CD14-positive monocyte (primary cell): ENCODE results near the gene HS6ST3. TPM values are rescaled to one million over a fixed set of nuclear protein-coding genes. Genes with fewer than 3 reads are reported as not detected.

Experiments
- DNase-seq, 3 donors: peaks; one replicate each; pipeline ENCODE4 v3.0.0-alpha.2; 2011 to 2022
- H2AFZ ChIP-seq: 2 replicates; pipeline ENCODE4 v1.6.0; 2012; ENCODE audit warnings: mild to moderate bottlenecking, low read depth, low read length, inconsistent platforms; ENCODE audit not compliant: insufficient read depth, poor library complexity, severe bottlenecking
- H3K27ac ChIP-seq, 2 donors: 1 replicate in 1 of 2; 2 replicates in 1 of 2; pipeline ENCODE4 v1.5.1; 2012 to 2013; ENCODE audit warnings: low read length in 2 of 2, control low read depth in 1 of 2, inconsistent platforms in 1 of 2, low read depth in 1 of 2, mild to moderate bottlenecking in 1 of 2
- H3K27me3 ChIP-seq, 2 donors: one replicate each; pipeline versions ENCODE4 v1.6.0 to v1.6.1; 2011 to 2013; ENCODE audit warnings: low read length in 2 of 2; ENCODE audit not compliant: control insufficient read depth in 2 of 2, insufficient read depth in 2 of 2
- H3K36me3 ChIP-seq, 2 donors: replicated peaks in 1 of 2; 1 replicate in 1 of 2; 2 replicates in 1 of 2; pipeline versions ENCODE4 v1.5.1 to v1.6.1; 2012 to 2013; ENCODE audit warnings: low read length in 2 of 2, control low read depth in 1 of 2, inconsistent platforms in 1 of 2, mild to moderate bottlenecking in 1 of 2; ENCODE audit not compliant: insufficient read depth in 2 of 2, control insufficient read depth in 1 of 2
- H3K4me1 ChIP-seq, 2 donors: 1 replicate in 1 of 2; 2 replicates in 1 of 2; pipeline versions ENCODE4 v1.5.1 to v1.6.1; 2012 to 2013; ENCODE audit warnings: low read length in 2 of 2, control low read depth in 1 of 2, inconsistent platforms in 1 of 2, mild to moderate bottlenecking in 1 of 2, moderate library complexity in 1 of 2; ENCODE audit not compliant: insufficient read depth in 2 of 2, control insufficient read depth in 1 of 2
- H3K4me2 ChIP-seq: replicated peaks from 2 replicates; pipeline ENCODE3; 2012; ENCODE audit warnings: low read length, moderate library complexity, mild to moderate bottlenecking; ENCODE audit not compliant: poor library complexity, severe bottlenecking; ENCODE audit errors: extremely low read depth
- H3K4me3 ChIP-seq, 3 experiments: fragments of 200-600 bp in 1 of 3; sonication (generic) in 1 of 3; replicated peaks in 1 of 3; 1 replicate in 2 of 3; 2 replicates in 1 of 3; pipeline ENCODE4 v1.5.1; 2011 to 2013; ENCODE audit warnings: low read length in 3 of 3, mild to moderate bottlenecking in 3 of 3, control low read depth in 2 of 3, low read depth in 2 of 3, inconsistent platforms in 1 of 3, moderate library complexity in 1 of 3
- H3K79me2 ChIP-seq: 2 replicates; pipeline ENCODE4 v1.6.0; 2012; ENCODE audit warnings: mild to moderate bottlenecking, control low read depth, inconsistent platforms, low read length, moderate library complexity; ENCODE audit not compliant: insufficient read depth
- H3K9ac ChIP-seq: 2 replicates; pipeline ENCODE4 v1.6.0; 2017; ENCODE audit warnings: low read length, mild to moderate bottlenecking; ENCODE audit not compliant: insufficient read depth, poor library complexity, severe bottlenecking
- H3K9me3 ChIP-seq, 2 donors: replicated peaks in 1 of 2; 1 replicate in 1 of 2; 2 replicates in 1 of 2; pipeline versions ENCODE4 v1.5.1 to v1.6.1; 2012 to 2013; ENCODE audit warnings: low read length in 2 of 2, control low read depth in 1 of 2; ENCODE audit not compliant: control insufficient read depth in 1 of 2, insufficient read depth in 1 of 2
- H4K20me1 ChIP-seq: 2 replicates; pipeline ENCODE4 v1.6.0; 2012; ENCODE audit warnings: mild to moderate bottlenecking, low read length, control low read depth, moderate library complexity; ENCODE audit not compliant: insufficient read depth
- H3K27ac Mint-ChIP-seq, 7 donors: one replicate each; pipeline ENCODE4 v1.8.0; 2020; ENCODE audit warnings: mild to moderate bottlenecking in 7 of 7, mixed read lengths in 7 of 7, moderate library complexity in 6 of 7, inconsistent platforms in 2 of 7
- H3K27me3 Mint-ChIP-seq, 3 donors: one replicate each; pipeline ENCODE4 v1.8.0; 2021 to 2022; ENCODE audit warnings: low read depth in 3 of 3, mild to moderate bottlenecking in 3 of 3, mixed read lengths in 3 of 3, moderate library complexity in 3 of 3, inconsistent platforms in 1 of 3
- H3K36me3 Mint-ChIP-seq, 2 donors: one replicate each; pipeline ENCODE4 v1.8.0; 2020; ENCODE audit warnings: mixed read lengths in 2 of 2, inconsistent platforms in 1 of 2, mild to moderate bottlenecking in 1 of 2
- H3K4me1 Mint-ChIP-seq: one replicate; pipeline ENCODE4 v1.8.0; 2020; ENCODE audit warnings: mild to moderate bottlenecking, mixed read lengths
- H3K4me3 Mint-ChIP-seq, 2 donors: one replicate each; pipeline ENCODE4 v1.8.0; 2020; ENCODE audit warnings: mild to moderate bottlenecking in 2 of 2, mixed read lengths in 2 of 2, moderate library complexity in 1 of 2
- H3K9me3 Mint-ChIP-seq, 7 donors: one replicate each; pipeline ENCODE4 v1.8.0; 2020 to 2022; ENCODE audit warnings: mixed read lengths in 7 of 7, mild to moderate bottlenecking in 6 of 7, moderate library complexity in 6 of 7, inconsistent platforms in 2 of 7
- CTCF ChIP-seq: fragments of 200-600 bp; IDR thresholded peaks from one replicate; pipeline ENCODE4 v1.8.0; 2022; ENCODE audit warnings: antibody characterized with exemption, mild to moderate bottlenecking
- WGBS: methylation state at CpG from one replicate; pipeline ENCODE4 v1.1.5; 2013; ENCODE audit warnings: missing lambda C conversion rate; ENCODE audit not compliant: insufficient coverage; 5-methylcytosine and 5-hydroxymethylcytosine counted together
- intact Hi-C, 2 donors: fragments of 100-400 bp; cut with micrococcal nuclease; formaldehyde crosslinking; loops; one replicate each; pipeline versions ENCODE4 v1.15.0 to v1.15.1; 2023
- polyA plus RNA-seq, 3 donors: library from polyadenylated mRNA; depleted of rRNA in 1 of 3; unstranded in 2 of 3; stranded (reverse) in 1 of 3; fragments of 300-500 nt in 2 of 3; fragments of >200 nt in 1 of 3; fragmentation: Illumina TruSeq in 2 of 3; gene quantifications; 1 replicate in 2 of 3; 2 replicates in 1 of 3; pipeline ENCODE4 v1.2.3, GENCODE V29; 2012 to 2021

HS6ST3 gene
- polyA plus RNA-seq, 3 donors = not detected

GRCh38 chr13:96662036-96662435 lies 572.1 kb downstream of the HS6ST3 start:
- 86% methylated on average over 2 of the region's 3 CpGs for WGBS

GRCh38 chr13:96667294-96668018 lies 577.5 kb downstream of the HS6ST3 start:
- Mint-ChIP-seq H3K27me3 (peaks cover 0 to 2% (median 0%) of the 10 kb centered on the region in 3 donors), H3K4me3 (no peak overlapping the region), H3K36me3 (no peaks in the 10 kb centered on the region), H3K9me3 (peaks cover 0 to 12% (median 7%) of the 10 kb centered on the region in 7 donors), H3K4me1 (no peaks in the 10 kb centered on the region), H3K27ac (no peak overlapping the region)
- WGBS = 88% methylated on average over 1 of the region's 5 CpGs
- no peaks in the 10 kb centered on the region for H4K20me1 ChIP-seq
- H3K27ac ChIP-seq = no peak overlapping the region
- TF ChIP-seq CTCF = no peak
- no peaks in the 10 kb centered on the region for H3K4me1 ChIP-seq
- H2AFZ ChIP-seq = no peak overlapping the region
- intact Hi-C loops = no loop called here
- no peaks in the 10 kb centered on the region for H3K79me2 ChIP-seq
- peaks cover 6 to 11% of the 10 kb centered on the region in 2 donors for H3K9me3 ChIP-seq
- H3K36me3 ChIP-seq = no peaks in the 10 kb centered on the region
- H3K27me3 ChIP-seq = no peaks in the 10 kb centered on the region
- H3K4me3 ChIP-seq = no peak overlapping the region
- no peak overlapping the region for H3K4me2 ChIP-seq
- no peak overlapping the region for H3K9ac ChIP-seq
- no peak for DNase-seq

More at GRCh38 chr13:96662036-96662435, 572.1 kb downstream of the HS6ST3 start:
- H3K27me3 Mint-ChIP-seq = peaks cover 0 to 2% (median 0%) of the 10 kb centered on the region in 3 donors
- Histone ChIP-seq H3K27ac (no peak overlapping the region), H3K27me3 (no peaks in the 10 kb centered on the region), H3K9ac (no peak overlapping the region), H3K9me3 (peaks cover 6 to 36% of the 10 kb centered on the region in 2 donors), H3K36me3 (no peaks in the 10 kb centered on the region), H3K4me1 (no peaks in the 10 kb centered on the region), H4K20me1 (no peaks in the 10 kb centered on the region), H2AFZ (no peak overlapping the region), H3K4me2 (no peak overlapping the region), H3K4me3 (no peak overlapping the region), H3K79me2 (no peaks in the 10 kb centered on the region)
- no peak overlapping the region for H3K27ac Mint-ChIP-seq
- intact Hi-C loops = no loop called here
- H3K9me3 Mint-ChIP-seq = peaks cover 7 to 16% (median 10%) of the 10 kb centered on the region in 7 donors
- no peak overlapping the region for H3K4me3 Mint-ChIP-seq
- no peak for DNase-seq
- no peaks in the 10 kb centered on the region for H3K4me1 Mint-ChIP-seq
- no peaks in the 10 kb centered on the region for H3K36me3 Mint-ChIP-seq
- no peak for TF ChIP-seq CTCF
